Hepatocyte (in vitro differentiated cells): ENCODE results near the gene INF2. TPM values are rescaled to one million over a fixed set of nuclear protein-coding genes. Genes with fewer than 3 reads are reported as not detected.

Experiments
- DNase-seq: peaks from one replicate; pipeline ENCODE4 v3.0.0-alpha.2; 2016; ENCODE audit warnings: low spot score
- H2AFZ ChIP-seq: fragments of 200-600 bp; sonication (generic); 2 replicates; pipeline ENCODE4 v1.6.0; 2016; ENCODE audit warnings: antibody characterized with exemption, mild to moderate bottlenecking
- H3K27ac ChIP-seq: fragments of 200-600 bp; sonication (generic); 2 replicates; pipeline ENCODE4 v1.5.1; 2016; ENCODE audit warnings: mild to moderate bottlenecking
- H3K27me3 ChIP-seq: fragments of 200-600 bp; sonication (generic); 2 replicates; pipeline ENCODE4 v1.6.1; 2016
- H3K36me3 ChIP-seq: fragments of 200-600 bp; sonication (generic); replicated peaks from 2 replicates; pipeline ENCODE4 v1.5.1; 2016; ENCODE audit warnings: low read depth; ENCODE audit not compliant: insufficient read depth
- H3K4me1 ChIP-seq: fragments of 200-600 bp; sonication (generic); 2 replicates; pipeline ENCODE4 v1.5.1; 2016; ENCODE audit warnings: mild to moderate bottlenecking, moderate library complexity; ENCODE audit not compliant: insufficient read depth
- H3K4me2 ChIP-seq: fragments of 200-600 bp; sonication (generic); 2 replicates; pipeline ENCODE4 v1.6.0; 2016
- H3K4me3 ChIP-seq: fragments of 200-600 bp; sonication (generic); 2 replicates; pipeline ENCODE4 v1.5.1; 2016; ENCODE audit warnings: mild to moderate bottlenecking
- H3K79me2 ChIP-seq: fragments of 200-600 bp; sonication (generic); 2 replicates; pipeline ENCODE4 v1.6.0; 2017; ENCODE audit warnings: mild to moderate bottlenecking
- H3K9me2 ChIP-seq: fragments of 200-600 bp; sonication (generic); replicated peaks from 2 replicates; pipeline ENCODE4 v1.6.0; 2017; ENCODE audit warnings: mild to moderate bottlenecking; ENCODE audit not compliant: insufficient read depth
- H3K9me3 ChIP-seq: fragments of 200-600 bp; sonication (generic); 2 replicates; pipeline ENCODE4 v1.5.1; 2016; ENCODE audit warnings: low read depth, mild to moderate bottlenecking
- H4K20me1 ChIP-seq: fragments of 200-600 bp; sonication (generic); 2 replicates; pipeline ENCODE4 v1.6.0; 2016; ENCODE audit warnings: mild to moderate bottlenecking; ENCODE audit not compliant: insufficient read depth, poor library complexity, severe bottlenecking
- EZH2 ChIP-seq: fragments of 200-600 bp; sonication (generic); IDR thresholded peaks from 2 replicates; pipeline ENCODE4 v1.6.1; 2016; ENCODE audit warnings: antibody characterized with exemption, mild to moderate bottlenecking, borderline replicate concordance
- EZH2phosphoT487 ChIP-seq: fragments of 200-600 bp; sonication (generic); IDR thresholded peaks from one replicate; pipeline ENCODE4 v1.6.1; 2018; ENCODE audit warnings: antibody characterized with exemption, mild to moderate bottlenecking, low read depth, moderate library complexity; ENCODE audit not compliant: unreplicated experiment, severe bottlenecking
- WGBS: methylation state at CpG from one replicate; pipeline ENCODE4 v1.1.6; 2016; ENCODE audit warnings: low lambda C conversion rate; ENCODE audit errors: missing lambda C conversion rate; 5-methylcytosine and 5-hydroxymethylcytosine counted together
- polyA plus RNA-seq: library from polyadenylated mRNA; unstranded; fragments of >200 nt; fragmentation: Nextera tagmentation; extraction: Ambion mirVana; gene quantifications from 2 replicates; pipeline ENCODE4 v1.2.1, GENCODE V29; 2016
- total RNA-seq: library from RNA; depleted of rRNA; stranded (reverse); fragments of >200 nt; gene quantifications from 2 replicates; pipeline ENCODE4 v1.2.3, GENCODE V29; 2014
- TF ChIP-seq, protein P1 (sequence below): fragments of 200-600 bp; sonication (generic); IDR thresholded peaks from 2 replicates; pipeline ENCODE4 v1.5.1; 2016; ENCODE audit warnings: antibody characterized with exemption, mild to moderate bottlenecking; ENCODE audit not compliant: poor library complexity

The INF2 gene
- total and polyA plus RNA-seq, 2 experiments from 2014 or later = 23.8 to 31.6 TPM

DNA sequence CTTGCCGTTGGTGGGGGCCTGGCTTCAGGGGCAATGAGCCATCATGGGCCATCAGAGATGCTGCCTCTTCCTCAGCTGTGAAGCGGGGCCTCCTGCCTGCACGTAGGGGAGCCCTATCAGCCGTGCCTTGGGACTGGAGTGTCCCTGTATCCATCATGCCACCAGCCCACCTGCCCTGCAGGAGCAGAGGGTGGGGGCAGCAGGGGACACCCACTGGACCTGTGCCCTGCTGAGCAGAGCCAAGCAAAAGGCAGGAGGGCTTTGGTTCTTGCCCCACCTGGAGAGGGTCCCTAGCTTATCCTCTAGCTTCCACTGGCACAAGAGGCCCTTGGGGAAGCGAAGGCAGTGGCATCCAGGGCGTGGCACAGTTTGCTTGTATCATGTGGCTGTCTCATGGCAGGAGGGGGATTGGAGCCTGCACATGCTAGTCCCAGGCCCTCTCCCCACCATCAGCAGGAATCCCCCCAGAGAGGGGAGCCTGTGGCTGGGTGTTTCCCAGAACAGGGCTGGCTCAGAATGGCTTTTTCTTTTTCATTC, 44.7 kb downstream of the INF2 start:
- no peak overlapping the region for H3K4me3 ChIP-seq
- no peak for TF ChIP-seq EZH2
- TF ChIP-seq, protein P1, sequence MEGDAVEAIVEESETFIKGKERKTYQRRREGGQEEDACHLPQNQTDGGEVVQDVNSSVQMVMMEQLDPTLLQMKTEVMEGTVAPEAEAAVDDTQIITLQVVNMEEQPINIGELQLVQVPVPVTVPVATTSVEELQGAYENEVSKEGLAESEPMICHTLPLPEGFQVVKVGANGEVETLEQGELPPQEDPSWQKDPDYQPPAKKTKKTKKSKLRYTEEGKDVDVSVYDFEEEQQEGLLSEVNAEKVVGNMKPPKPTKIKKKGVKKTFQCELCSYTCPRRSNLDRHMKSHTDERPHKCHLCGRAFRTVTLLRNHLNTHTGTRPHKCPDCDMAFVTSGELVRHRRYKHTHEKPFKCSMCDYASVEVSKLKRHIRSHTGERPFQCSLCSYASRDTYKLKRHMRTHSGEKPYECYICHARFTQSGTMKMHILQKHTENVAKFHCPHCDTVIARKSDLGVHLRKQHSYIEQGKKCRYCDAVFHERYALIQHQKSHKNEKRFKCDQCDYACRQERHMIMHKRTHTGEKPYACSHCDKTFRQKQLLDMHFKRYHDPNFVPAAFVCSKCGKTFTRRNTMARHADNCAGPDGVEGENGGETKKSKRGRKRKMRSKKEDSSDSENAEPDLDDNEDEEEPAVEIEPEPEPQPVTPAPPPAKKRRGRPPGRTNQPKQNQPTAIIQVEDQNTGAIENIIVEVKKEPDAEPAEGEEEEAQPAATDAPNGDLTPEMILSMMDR = no peak
- no peak for TF ChIP-seq EZH2phosphoT487
- WGBS = 95% methylated on average over 6 of the region's 6 CpGs
- no peaks in the 10 kb centered on the region for H3K36me3 ChIP-seq
- DNase-seq = no peak
- no peaks in the 10 kb centered on the region for H3K9me2 ChIP-seq
- no peaks in the 10 kb centered on the region for H4K20me1 ChIP-seq
- H3K4me1 ChIP-seq = peaks cover 13% of the 10 kb centered on the region
- no peaks in the 10 kb centered on the region for H3K27me3 ChIP-seq
- H3K4me2 ChIP-seq = no peak overlapping the region
- H3K79me2 ChIP-seq = no peaks in the 10 kb centered on the region
- no peak overlapping the region for H2AFZ ChIP-seq
- H3K27ac ChIP-seq = no peak overlapping the region
- no peaks in the 10 kb centered on the region for H3K9me3 ChIP-seq

DNA sequence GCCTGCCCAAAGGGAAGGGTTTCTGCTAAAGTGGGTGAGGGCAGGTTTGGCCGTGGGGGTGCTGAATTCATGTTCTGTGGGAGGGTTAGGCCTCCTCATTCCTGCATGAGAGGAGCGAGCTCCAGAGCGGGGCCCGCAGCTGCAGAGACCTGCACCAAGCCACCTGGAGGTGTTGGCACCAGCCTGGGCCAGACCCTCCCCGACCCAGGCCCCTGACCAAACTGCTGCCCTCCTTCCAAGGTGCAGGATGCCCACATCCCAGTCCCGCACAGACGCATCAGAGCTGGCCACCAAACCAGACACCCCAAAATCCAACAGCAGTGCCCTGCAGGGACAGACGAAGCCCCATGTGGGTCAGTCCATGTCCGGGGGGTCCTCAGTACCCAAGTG, 45.2 kb downstream of the INF2 start:
- WGBS = 92% methylated on average over 9 of the region's 9 CpGs
- no peaks in the 10 kb centered on the region for H3K9me2 ChIP-seq
- peaks cover 13% of the 10 kb centered on the region for H3K4me1 ChIP-seq
- H3K4me2 ChIP-seq = no peak overlapping the region
- no peak overlapping the region for H3K27ac ChIP-seq
- DNase-seq = no peak
- H3K4me3 ChIP-seq = no peak overlapping the region
- H4K20me1 ChIP-seq = no peaks in the 10 kb centered on the region
- H3K9me3 ChIP-seq = no peaks in the 10 kb centered on the region
- H3K27me3 ChIP-seq = no peaks in the 10 kb centered on the region
- no peaks in the 10 kb centered on the region for H3K36me3 ChIP-seq
- no peak overlapping the region for H2AFZ ChIP-seq
- no peaks in the 10 kb centered on the region for H3K79me2 ChIP-seq
- TF ChIP-seq EZH2phosphoT487 = no peak
- TF ChIP-seq, protein P1 = no peak
- TF ChIP-seq EZH2 = no peak

DNA sequence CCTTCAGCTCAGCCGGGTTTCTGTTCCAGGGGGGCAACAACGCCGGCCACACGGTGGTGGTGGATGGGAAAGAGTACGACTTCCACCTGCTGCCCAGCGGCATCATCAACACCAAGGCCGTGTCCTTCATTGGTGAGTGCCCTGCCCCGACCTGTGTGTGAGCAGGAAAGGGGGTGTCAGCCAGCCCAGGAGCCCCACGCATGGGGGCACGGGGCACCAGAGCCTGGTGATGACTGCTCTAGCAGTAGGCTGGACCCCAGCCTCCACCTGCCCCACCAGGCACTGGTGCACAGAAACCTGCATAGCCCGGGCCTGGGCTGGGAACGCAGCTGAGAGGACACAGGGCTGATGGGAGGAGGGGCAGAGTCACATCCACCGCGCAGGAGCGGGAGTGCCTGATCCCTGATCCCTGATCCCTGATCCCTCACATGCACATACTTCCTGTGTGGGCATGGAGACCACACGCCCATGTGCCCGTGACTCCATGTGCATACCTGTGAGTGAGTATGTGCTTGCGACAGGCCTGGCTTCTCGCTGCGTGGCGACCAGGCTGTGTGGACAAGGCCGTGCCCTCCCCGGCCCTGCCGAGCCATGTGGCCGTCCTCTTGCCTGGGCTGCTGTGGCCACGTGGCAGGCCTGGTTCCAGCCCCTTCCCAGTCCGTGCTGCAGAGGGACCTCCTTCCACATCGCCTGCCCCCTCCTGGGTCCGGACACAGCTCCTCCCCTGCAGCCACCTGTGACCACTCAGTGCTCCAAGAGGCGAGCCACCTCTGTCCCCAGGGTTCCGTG, 45.8 kb downstream of the INF2 start:
- Histone ChIP-seq H3K4me3 (no peak overlapping the region), H2AFZ (no peak overlapping the region), H3K4me2 (no peak overlapping the region), H3K9me2 (no peaks in the 10 kb centered on the region), H3K36me3 (no peaks in the 10 kb centered on the region), H3K4me1 (peaks cover 13% of the 10 kb centered on the region), H3K79me2 (no peaks in the 10 kb centered on the region), H3K27ac (peak overlapping the region; percentile 67), H3K27me3 (no peaks in the 10 kb centered on the region), H3K9me3 (no peaks in the 10 kb centered on the region), H4K20me1 (no peaks in the 10 kb centered on the region)
- TF ChIP-seq EZH2phosphoT487 (no peak), EZH2 (no peak)
- TF ChIP-seq, protein P1 = no peak
- no peak for DNase-seq
- 87% methylated on average over 31 of the region's 31 CpGs for WGBS
